ENCODE results near the gene RPH3AL. TPM values are rescaled to one million over a fixed set of nuclear protein-coding genes. Genes with fewer than 3 reads are reported as not detected.
"Not testable (repeated sequence)": the region's sequence is repeated elsewhere in the genome, so short reads cannot be mapped to it uniquely, and the experiment has no call there.

The RPH3AL gene
- total RNA-seq, 2 experiments from 2014 or later = 1.2 to 2.9 TPM

DNA sequence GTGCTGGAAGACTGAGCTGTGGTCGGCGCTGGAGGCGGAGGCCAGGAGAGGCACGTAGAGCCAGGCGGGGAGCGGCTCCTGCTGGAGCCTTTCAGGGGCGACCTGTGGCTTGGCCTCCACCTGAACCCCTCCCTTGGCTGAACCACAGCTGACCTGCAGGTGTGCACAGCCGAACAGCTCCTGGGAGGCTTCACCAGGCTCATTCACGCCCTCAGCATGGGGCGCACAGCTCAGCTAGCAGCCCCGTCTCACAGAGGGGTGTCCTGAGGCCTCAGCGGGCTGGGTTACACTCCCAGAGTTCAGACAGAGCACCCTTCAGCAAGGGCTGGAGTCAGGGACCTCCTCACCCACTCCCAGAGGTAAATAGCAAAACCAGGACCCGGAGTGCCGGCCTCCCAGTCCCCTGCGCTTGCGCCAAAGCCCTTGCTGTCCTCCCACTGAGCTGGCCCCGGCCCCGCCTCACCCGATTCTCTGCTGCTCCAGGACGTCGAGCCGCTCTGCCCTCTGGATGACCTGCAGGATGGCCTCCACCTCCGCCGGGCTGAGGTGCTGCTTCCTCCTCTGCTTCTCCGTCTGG lies 31.7 kb downstream of the RPH3AL start:
- no peak overlapping the region for H3K27ac Mint-ChIP-seq

GRCh38 chr17:320139-320538 lies 32.5 kb downstream of the RPH3AL start:
- CTCF ChIA-PET = interaction anchor here (0.5 kb wide), 1 partner anchor 10 kb away, joined by 3 read pairs; no protein-coding TSS in a partner anchor
- ATAC-seq (no peak), DNase-seq (no peak)
- H3K36me3 Mint-ChIP-seq = no peaks in the 10 kb centered on the region
- no peaks in the 10 kb centered on the region for H3K27me3 Mint-ChIP-seq
- peaks cover 8% of the 10 kb centered on the region for H3K9me3 Mint-ChIP-seq (ENCODE audit: low read depth)
- H3K27ac Mint-ChIP-seq = no peak overlapping the region
- H3K4me3 Mint-ChIP-seq = no peak overlapping the region
- no peaks in the 10 kb centered on the region for H3K4me1 Mint-ChIP-seq

More for the DNA sequence above, 31.7 kb downstream of the RPH3AL start:
- peaks cover under 1% of the 10 kb centered on the region for H3K9me3 Mint-ChIP-seq (ENCODE audit: low read depth)
- H3K4me1 Mint-ChIP-seq = no peaks in the 10 kb centered on the region
- ATAC-seq (no peak), DNase-seq (no peak)
- no peaks in the 10 kb centered on the region for H3K27me3 Mint-ChIP-seq
- H3K4me3 Mint-ChIP-seq = no peak overlapping the region
- CTCF ChIA-PET = no interaction called here
- no peaks in the 10 kb centered on the region for H3K36me3 Mint-ChIP-seq

GRCh38 chr17:319266-319665 lies 33.3 kb downstream of the RPH3AL start:
- CTCF ChIA-PET = no interaction called here
- Mint-ChIP-seq H3K9me3 (ENCODE audit: low read depth) (peaks cover 8% of the 10 kb centered on the region), H3K27me3 (no peaks in the 10 kb centered on the region), H3K36me3 (no peaks in the 10 kb centered on the region), H3K4me3 (no peak overlapping the region), H3K4me1 (no peaks in the 10 kb centered on the region), H3K27ac (no peak overlapping the region)
- ATAC-seq (no peak), DNase-seq (no peak)

- H3K27me3 Mint-ChIP-seq; H3K36me3 Mint-ChIP-seq; H3K27ac Mint-ChIP-seq; ATAC-seq; H3K4me1 Mint-ChIP-seq; DNase-seq; H3K9me3 Mint-ChIP-seq (ENCODE audit: low read depth); H3K4me3 Mint-ChIP-seq; CTCF ChIA-PET: not testable (repeated sequence)
Measured at GRCh38 chr17:317070-317469, 35.5 kb downstream of the RPH3AL start.

DNA sequence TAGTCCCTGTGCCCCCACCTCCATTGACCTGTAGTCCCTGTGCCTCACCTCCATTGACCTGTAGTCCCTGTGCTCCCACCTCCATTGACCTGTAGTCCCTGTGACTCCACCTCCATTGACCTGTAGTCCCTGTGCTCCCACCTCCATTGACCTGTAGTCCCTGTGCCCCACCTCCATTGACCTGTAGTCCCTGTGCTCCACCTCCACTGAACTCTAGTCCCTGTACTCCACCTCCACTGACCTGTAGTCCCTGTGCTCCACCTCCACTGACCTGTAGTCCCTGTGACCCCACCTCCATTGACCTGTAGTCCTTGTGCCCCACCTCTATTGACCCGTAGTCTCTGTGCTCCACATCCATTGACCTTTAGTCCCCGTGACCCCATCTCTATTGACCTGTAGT lies 37.2 kb downstream of the RPH3AL start:
- H3K9me3 Mint-ChIP-seq (ENCODE audit: low read depth) = not testable (repeated sequence)

GRCh38 chr17:314614-314944 lies 38.0 kb downstream of the RPH3AL start:
- H3K4me3 Mint-ChIP-seq; ATAC-seq; H3K4me1 Mint-ChIP-seq; CTCF ChIA-PET; H3K9me3 Mint-ChIP-seq (ENCODE audit: low read depth); H3K27ac Mint-ChIP-seq; H3K36me3 Mint-ChIP-seq; H3K27me3 Mint-ChIP-seq; DNase-seq: not testable (repeated sequence)

More for the DNA sequence above, 37.2 kb downstream of the RPH3AL start:
- H3K36me3 Mint-ChIP-seq, ATAC-seq, H3K27ac Mint-ChIP-seq, H3K27me3 Mint-ChIP-seq, DNase-seq, H3K4me3 Mint-ChIP-seq, H3K4me1 Mint-ChIP-seq, CTCF ChIA-PET: not testable (repeated sequence)

- CTCF ChIA-PET = no interaction called here
- Mint-ChIP-seq H3K27ac (no peak overlapping the region), H3K4me1 (no peaks in the 10 kb centered on the region), H3K4me3 (no peak overlapping the region), H3K9me3 (ENCODE audit: low read depth) (peaks cover 8% of the 10 kb centered on the region), H3K27me3 (no peaks in the 10 kb centered on the region), H3K36me3 (no peaks in the 10 kb centered on the region)
- DNase-seq (no peak), ATAC-seq (no peak)
Measured at GRCh38 chr17:313911-314613, 38.5 kb downstream of the RPH3AL start.

- Mint-ChIP-seq H3K4me1 (no peaks in the 10 kb centered on the region), H3K9me3 (ENCODE audit: low read depth) (peaks cover 8% of the 10 kb centered on the region), H3K27me3 (no peaks in the 10 kb centered on the region), H3K27ac (no peak overlapping the region), H3K36me3 (no peaks in the 10 kb centered on the region), H3K4me3 (no peak overlapping the region)
- CTCF ChIA-PET = no interaction called here
- ATAC-seq (no peak), DNase-seq (no peak)
Measured at GRCh38 chr17:313231-313630, 39.4 kb downstream of the RPH3AL start.

- Mint-ChIP-seq H3K9me3 (ENCODE audit: low read depth) (peaks cover 8% of the 10 kb centered on the region), H3K27ac (no peak overlapping the region), H3K36me3 (no peaks in the 10 kb centered on the region), H3K4me3 (no peak overlapping the region), H3K27me3 (no peaks in the 10 kb centered on the region), H3K4me1 (no peaks in the 10 kb centered on the region)
- CTCF ChIA-PET = no interaction called here
- DNase-seq = no peak
- ATAC-seq = no peak
Measured at GRCh38 chr17:312476-313148, 40.0 kb downstream of the RPH3AL start.

GRCh38 chr17:311119-311782 lies 41.4 kb downstream of the RPH3AL start:
- H3K27ac Mint-ChIP-seq = no peak overlapping the region
- no peaks in the 10 kb centered on the region for H3K4me1 Mint-ChIP-seq
- no peaks in the 10 kb centered on the region for H3K36me3 Mint-ChIP-seq
- CTCF ChIA-PET = no interaction called here
- no peak overlapping the region for H3K4me3 Mint-ChIP-seq
- H3K27me3 Mint-ChIP-seq = no peaks in the 10 kb centered on the region
- ATAC-seq = no peak
- peaks cover 8% of the 10 kb centered on the region for H3K9me3 Mint-ChIP-seq (ENCODE audit: low read depth)
- no peak for DNase-seq

DNA sequence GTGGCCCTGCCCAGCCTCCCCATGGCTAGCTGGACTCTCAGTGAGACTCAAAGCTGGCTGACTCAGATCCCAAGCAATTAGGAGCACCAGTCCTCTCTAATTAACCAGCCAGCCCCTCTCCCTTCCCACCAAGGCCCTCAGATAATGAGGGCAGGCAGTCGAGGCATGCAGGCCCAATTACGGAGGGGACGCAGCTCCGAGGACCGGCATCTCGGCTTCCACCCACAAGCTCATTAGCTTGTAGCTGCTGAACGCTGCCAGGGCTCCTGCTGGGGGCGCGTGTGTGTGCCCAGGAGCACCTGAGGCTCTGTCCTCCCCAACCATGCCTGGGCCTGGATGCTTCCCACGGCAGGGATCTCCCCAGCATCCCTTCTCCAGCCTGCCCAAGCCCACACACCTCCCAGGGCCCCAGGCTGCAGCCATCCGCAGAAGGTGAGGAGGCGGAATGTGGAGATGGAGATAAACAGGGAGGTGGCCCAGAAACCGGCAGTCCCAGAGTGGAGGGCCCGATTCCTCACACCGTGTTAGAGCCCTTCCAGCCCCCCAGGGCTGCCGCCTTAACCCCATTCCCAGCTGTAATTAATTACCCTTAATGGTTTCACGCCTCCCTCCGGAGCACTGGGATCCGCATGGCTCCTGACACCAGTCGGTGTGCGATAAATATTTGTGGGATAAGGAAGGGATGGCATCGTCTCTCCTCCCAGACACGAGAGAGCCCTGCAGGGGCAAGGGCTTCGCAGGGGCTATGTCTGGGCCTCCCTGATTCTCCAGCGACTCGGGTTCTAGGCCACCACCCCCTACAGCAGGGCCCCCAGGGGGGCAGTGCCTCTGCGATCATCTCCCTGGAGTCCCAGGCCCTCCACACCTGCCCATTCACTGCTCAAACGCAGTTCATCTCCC lies 42.2 kb downstream of the RPH3AL start:
- no peaks in the 10 kb centered on the region for H3K36me3 Mint-ChIP-seq
- DNase-seq (no peak), ATAC-seq (no peak)
- H3K27ac Mint-ChIP-seq = no peak overlapping the region
- no peak overlapping the region for H3K4me3 Mint-ChIP-seq
- CTCF ChIA-PET = interaction anchor here (0.8 kb wide), 1 partner anchor 10 kb away, joined by 3 read pairs; no protein-coding TSS in a partner anchor
- no peaks in the 10 kb centered on the region for H3K4me1 Mint-ChIP-seq
- no peaks in the 10 kb centered on the region for H3K27me3 Mint-ChIP-seq
- peaks cover 3% of the 10 kb centered on the region for H3K9me3 Mint-ChIP-seq (ENCODE audit: low read depth)

DNA sequence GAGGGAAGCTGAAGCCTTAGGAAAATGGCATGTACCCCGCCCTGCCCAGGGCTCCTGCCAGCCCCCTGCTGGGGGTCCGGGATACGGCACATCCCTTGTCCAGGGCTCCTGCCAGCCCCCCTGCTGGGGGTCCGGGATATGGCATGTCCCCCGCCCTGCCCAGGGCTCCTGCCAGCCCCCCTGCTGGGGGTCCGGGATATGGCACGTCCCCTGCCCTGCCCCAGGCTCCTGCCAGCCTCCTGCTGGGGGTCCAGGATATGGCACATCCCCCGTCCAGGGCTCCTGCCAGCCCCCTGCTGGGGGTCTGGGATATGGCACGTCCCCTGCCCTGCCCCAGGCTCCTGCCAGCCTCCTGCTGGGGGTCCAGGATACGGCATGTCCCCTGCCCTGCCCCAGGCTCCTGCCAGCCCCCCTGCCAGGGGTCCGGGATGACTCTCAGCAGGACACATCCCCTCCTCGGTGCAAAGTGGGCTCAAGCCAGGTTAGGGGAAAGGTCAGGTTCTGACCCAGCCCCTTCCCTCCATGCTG lies 43.2 kb downstream of the RPH3AL start:
- Mint-ChIP-seq H3K36me3 (no peaks in the 10 kb centered on the region), H3K9me3 (ENCODE audit: low read depth) (no peaks in the 10 kb centered on the region), H3K27ac (no peak overlapping the region), H3K4me1 (no peaks in the 10 kb centered on the region), H3K27me3 (no peaks in the 10 kb centered on the region), H3K4me3 (no peak overlapping the region)
- DNase-seq (no peak), ATAC-seq (peak; percentile 23)
- CTCF ChIA-PET = interaction anchor here (0.8 kb wide), 1 partner anchor 11 kb away, joined by 3 read pairs; no protein-coding TSS in a partner anchor
